Common myeloid progenitor, CD34-positive (primary cell): ENCODE data around the gene LGALS7.
"Not testable (repeated sequence)": the region's sequence is repeated elsewhere in the genome, so short reads cannot be mapped to it uniquely, and the experiment has no call there.

Experiments used
- CTCF ChIA-PET: fragments of 350-600 bp; sonication (Branson Sonifier 250); formaldehyde crosslinking; loops from one replicate; lab custom pipeline; 2021; ENCODE audit warnings: antibody characterized with exemption; lab: Charles Lee
- POLR2A ChIA-PET: fragments of 350-600 bp; sonication (Branson Sonifier 250); formaldehyde crosslinking; loops from one replicate; lab custom pipeline; 2021; ENCODE audit warnings: antibody characterized with exemption; lab: Charles Lee
- DNase-seq, 3 donors: peaks; one replicate each; pipeline versions ENCODE4 v3.0.0 to v3.0.0-alpha.2; 2013
- H3K27ac ChIP-seq, 2 experiments: 1 replicate in 1 of 2; 2 replicates in 1 of 2; pipeline ENCODE4 v1.7.0; 2013; ENCODE audit warnings: inconsistent platforms in 2 of 2, low read length in 2 of 2, mild to moderate bottlenecking in 2 of 2, low read depth in 1 of 2, moderate library complexity in 1 of 2; ENCODE audit not compliant: severe bottlenecking in 2 of 2, insufficient read depth in 1 of 2, poor library complexity in 1 of 2
- H3K27me3 ChIP-seq, 5 experiments: replicated peaks in 2 of 5; 1 replicate in 3 of 5; 2 replicates in 2 of 5; pipeline versions ENCODE4 v1.6.1 to v1.7.0; 2013; ENCODE audit warnings: low read length in 4 of 5, mild to moderate bottlenecking in 2 of 5, moderate library complexity in 2 of 5, inconsistent platforms in 1 of 5; ENCODE audit not compliant: insufficient read depth in 5 of 5, control insufficient read depth in 4 of 5
- H3K36me3 ChIP-seq, 4 experiments: 1 replicate in 2 of 4; 2 replicates in 2 of 4; pipeline versions ENCODE4 v1.6.1 to v1.7.0; 2013; ENCODE audit warnings: low read length in 3 of 4, control low read depth in 1 of 4, mild to moderate bottlenecking in 1 of 4; ENCODE audit not compliant: control insufficient read depth in 4 of 4, insufficient read depth in 4 of 4
- H3K4me1 ChIP-seq, 4 experiments: 1 replicate in 3 of 4; 2 replicates in 1 of 4; pipeline versions ENCODE4 v1.6.1 to v1.7.1; 2013; ENCODE audit warnings: low read length in 3 of 4, mild to moderate bottlenecking in 3 of 4, control low read depth in 1 of 4, inconsistent platforms in 1 of 4, moderate library complexity in 1 of 4; ENCODE audit not compliant: control insufficient read depth in 4 of 4, insufficient read depth in 4 of 4; ENCODE audit errors: control extremely low read depth in 1 of 4
- H3K4me3 ChIP-seq, 7 experiments: 1 replicate in 4 of 7; 2 replicates in 3 of 7; pipeline versions ENCODE4 v1.5.1 to v1.7.0; 2013; ENCODE audit warnings: mild to moderate bottlenecking in 7 of 7, low read length in 6 of 7, moderate library complexity in 6 of 7, inconsistent platforms in 2 of 7, low read depth in 2 of 7, control low read depth in 1 of 7; ENCODE audit not compliant: insufficient read depth in 4 of 7, control insufficient read depth in 1 of 7; ENCODE audit errors: extremely low read depth in 1 of 7
- H3K9me3 ChIP-seq, 5 experiments: 1 replicate in 4 of 5; 2 replicates in 1 of 5; pipeline versions ENCODE4 v1.6.1 to v1.7.1; 2013; ENCODE audit warnings: low read length in 4 of 5, mild to moderate bottlenecking in 2 of 5, inconsistent platforms in 1 of 5, low read depth in 1 of 5, moderate library complexity in 1 of 5; ENCODE audit not compliant: control insufficient read depth in 4 of 5, insufficient read depth in 2 of 5; ENCODE audit errors: control extremely low read depth in 1 of 5
- WGBS: methylation state at CpG from one replicate; pipeline ENCODE4 v1.1.5; 2013; ENCODE audit not compliant: insufficient coverage; 5-methylcytosine and 5-hydroxymethylcytosine counted together

The LGALS7 gene

DNA sequence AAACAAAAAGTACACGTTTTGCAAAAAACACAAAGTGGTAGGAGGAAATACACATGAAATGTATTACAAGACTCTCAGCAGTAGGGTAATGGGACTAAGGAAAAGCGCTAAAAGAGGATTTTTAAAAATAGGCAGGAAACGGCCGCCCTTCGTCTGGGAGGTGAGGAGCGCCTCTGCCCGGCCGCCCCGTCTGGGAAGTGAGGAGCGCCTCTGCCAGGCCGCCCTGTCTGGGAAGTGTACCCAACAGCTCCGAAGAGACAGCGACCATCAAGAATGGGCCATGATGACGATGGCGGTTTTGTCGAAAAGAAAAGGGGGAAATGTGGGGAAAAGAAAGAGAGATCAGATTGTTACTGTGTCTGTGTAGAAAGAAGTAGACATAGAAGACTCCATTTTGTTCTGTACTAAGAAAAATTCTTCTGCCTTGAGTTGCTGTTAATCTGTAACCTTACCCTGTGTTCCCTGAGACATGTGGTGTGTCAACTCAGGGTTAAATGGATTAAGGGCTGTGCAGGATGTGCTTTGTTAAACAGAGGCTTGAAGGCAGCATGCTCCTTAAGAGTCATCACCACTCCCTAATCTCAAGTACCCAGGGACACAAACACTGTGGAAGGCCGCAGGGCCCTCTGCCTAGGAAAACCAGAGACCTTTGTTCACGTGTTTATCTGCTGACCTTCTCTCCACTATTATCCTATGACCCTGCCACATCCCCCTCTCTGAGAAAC lies 34.2 kb upstream of the LGALS7 start:
- CTCF ChIA-PET = interaction anchor here (0.6 kb wide), 1 partner anchor 8 kb away, joined by 3 read pairs; no protein-coding TSS in a partner anchor
- POLR2A ChIA-PET, H3K27me3 ChIP-seq, H3K9me3 ChIP-seq, H3K27ac ChIP-seq, H3K4me1 ChIP-seq, H3K4me3 ChIP-seq, H3K36me3 ChIP-seq, DNase-seq: not testable (repeated sequence)
- WGBS = 100% methylated on average over 1 of the region's 18 CpGs

DNA sequence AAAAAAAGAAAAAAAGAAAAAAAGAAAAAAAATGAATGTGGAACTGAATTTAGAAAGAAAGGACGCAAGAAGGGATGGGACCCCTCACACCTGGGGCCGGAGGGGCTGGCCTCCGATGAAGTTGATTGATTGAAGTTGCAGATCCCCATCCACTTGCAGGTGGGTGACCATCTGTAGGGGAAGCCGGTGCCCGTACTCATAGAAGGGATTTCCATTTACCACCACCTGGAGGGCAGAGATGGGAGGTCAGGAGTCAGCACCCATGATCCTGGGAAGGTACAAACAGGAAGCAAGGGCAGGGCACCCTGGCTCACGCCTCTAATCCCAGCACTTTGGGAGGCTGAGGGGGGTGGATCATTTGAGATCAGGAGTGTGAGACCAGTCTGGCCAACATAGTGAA lies 33.1 kb upstream of the LGALS7 start:
- Histone ChIP-seq H3K4me1 (no peaks in the 10 kb centered on the region), H3K36me3 (no peaks in the 10 kb centered on the region), H3K9me3 (no peaks in the 10 kb centered on the region), H3K27me3 (no peaks in the 10 kb centered on the region), H3K27ac (no peak overlapping the region), H3K4me3 (no peak overlapping the region)
- no peak for DNase-seq
- ChIA-PET POLR2A (interaction anchor here (0.6 kb wide), 1 partner anchor 308 kb away, joined by 9 read pairs; no protein-coding TSS in a partner anchor), CTCF (no interaction called here)
- WGBS = 96% methylated on average over 6 of the region's 6 CpGs

DNA sequence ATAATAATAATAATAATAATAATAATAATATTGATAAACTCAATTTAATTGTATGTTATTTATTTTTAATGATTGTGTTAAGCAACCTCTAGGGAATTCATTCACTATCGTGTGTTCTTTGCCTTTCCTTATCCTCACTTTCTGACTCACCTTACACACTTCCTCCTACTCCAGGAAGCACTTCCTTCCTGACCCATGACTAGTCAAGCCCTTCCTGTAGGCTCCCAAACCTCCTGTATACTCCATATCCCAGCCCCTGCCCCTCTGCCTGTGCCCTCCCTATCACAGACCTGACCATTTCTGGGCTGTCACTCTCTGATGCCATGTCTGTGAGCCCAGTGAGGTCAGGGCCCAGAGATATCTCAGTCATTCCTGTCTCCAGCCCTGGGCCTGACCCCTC lies 31.9 kb upstream of the LGALS7 start:
- CTCF ChIA-PET = no interaction called here
- 86% methylated on average over 1 of the region's 1 CpG for WGBS
- Histone ChIP-seq H3K4me1 (no peaks in the 10 kb centered on the region), H3K27me3 (no peaks in the 10 kb centered on the region), H3K4me3 (no peak overlapping the region), H3K36me3 (no peaks in the 10 kb centered on the region), H3K27ac (no peak overlapping the region), H3K9me3 (no peaks in the 10 kb centered on the region)
- no peak for DNase-seq
- POLR2A ChIA-PET = no interaction called here

DNA sequence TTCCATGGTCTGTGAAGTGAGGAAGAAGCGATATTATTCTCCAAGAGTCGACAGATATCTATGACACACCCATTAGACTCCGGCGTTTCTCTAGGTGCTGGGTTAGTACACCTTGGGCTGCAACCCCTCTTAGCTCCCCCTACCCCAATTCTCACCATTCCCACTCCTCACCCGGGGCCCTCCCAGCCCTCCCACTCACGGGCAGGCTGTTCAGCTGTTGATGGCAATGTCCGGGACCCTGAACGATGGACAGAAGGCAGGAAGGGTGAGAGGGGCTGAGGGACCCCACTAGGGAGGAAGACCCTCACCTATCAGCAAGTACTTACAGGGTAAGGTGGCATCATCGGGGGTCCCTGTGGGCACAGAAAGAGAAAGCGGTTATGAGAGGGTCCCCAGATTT lies 30.2 kb upstream of the LGALS7 start:
- no peak for DNase-seq
- Histone ChIP-seq H3K27ac (no peak overlapping the region), H3K4me1 (no peaks in the 10 kb centered on the region), H3K36me3 (no peaks in the 10 kb centered on the region), H3K4me3 (no peak overlapping the region), H3K9me3 (no peaks in the 10 kb centered on the region), H3K27me3 (no peaks in the 10 kb centered on the region)
- POLR2A ChIA-PET = no interaction called here
- WGBS = 100% methylated on average over 2 of the region's 10 CpGs
- CTCF ChIA-PET = no interaction called here

DNA sequence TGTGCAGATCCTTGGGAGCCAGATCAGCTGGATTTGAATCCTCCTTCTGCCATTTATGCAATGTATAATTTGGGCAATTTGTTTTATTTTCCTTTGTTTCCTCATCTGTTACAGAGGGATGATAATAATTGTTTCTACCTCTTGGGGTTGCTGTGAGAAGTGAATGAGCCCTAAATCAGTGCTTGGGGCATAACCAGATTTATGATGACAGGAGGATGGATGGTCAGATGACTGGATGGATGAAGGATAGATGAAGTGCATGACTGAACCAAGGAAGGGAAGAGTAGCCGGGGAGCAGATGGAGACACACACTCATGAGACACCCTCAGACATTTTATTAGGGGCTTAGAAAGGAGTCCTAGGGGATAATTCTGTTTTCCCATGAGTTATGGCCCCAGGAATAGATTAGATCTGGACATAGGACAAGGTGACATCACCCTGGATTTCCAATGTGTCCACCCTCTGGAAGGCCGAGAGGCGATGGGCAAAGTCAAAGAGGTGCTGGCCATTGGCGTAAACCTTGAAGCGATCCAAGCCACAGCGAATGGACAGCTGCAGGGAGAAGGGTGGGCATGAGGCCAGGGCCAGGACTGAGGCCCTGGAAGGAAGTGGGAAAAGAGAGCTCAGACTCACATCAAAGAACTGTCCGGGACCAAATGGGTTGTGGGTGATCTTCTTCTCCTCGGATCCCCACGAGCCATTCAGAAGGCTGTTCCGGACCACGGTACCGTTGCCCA lies 28.2 kb upstream of the LGALS7 start:
- no peak overlapping the region for H3K4me3 ChIP-seq
- CTCF ChIA-PET = interaction anchor here (1.4 kb wide), 1 partner anchor 26 kb away, joined by 3 read pairs; no protein-coding TSS in a partner anchor

DNA sequence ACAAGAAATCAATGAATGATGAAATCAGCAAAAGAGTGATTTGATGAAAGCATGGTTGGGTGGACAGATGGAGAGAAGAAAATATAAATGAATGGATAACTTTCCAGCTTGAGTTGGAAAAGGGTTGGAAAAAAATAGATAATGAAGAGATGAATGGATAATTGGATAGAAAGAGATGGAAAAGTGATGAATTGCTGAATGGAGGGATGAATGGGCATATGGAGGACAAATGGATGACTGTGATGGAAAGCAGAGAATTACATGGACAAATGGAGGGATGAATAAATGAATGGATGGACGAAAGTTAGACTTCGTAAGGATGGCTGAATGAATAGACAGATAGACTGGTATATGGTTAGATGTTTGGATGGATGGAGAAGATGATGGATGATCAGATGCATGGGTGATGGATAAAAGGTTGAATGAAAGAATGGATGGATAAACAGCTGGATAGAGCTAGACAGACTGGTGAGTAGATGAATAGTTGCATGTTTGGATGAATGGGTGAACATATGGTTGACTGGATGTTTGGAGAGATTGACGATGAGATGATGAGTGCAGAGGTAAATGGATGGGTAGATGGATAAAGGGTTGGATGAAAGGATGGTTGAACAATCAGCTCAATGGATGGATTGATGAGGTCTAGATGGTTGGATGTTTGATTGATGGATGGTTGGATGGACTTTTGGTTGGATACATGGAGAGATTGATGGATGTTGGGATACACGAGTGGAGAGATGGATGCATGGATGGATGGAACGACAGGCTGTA lies 27.4 kb upstream of the LGALS7 start:
- ChIA-PET CTCF (interaction anchor here (1.4 kb wide), 1 partner anchor 27 kb away, joined by 3 read pairs; no protein-coding TSS in a partner anchor), POLR2A (no interaction called here)
- H3K9me3 ChIP-seq = no peaks in the 10 kb centered on the region

More for the DNA sequence above, 28.2 kb upstream of the LGALS7 start:
- no peaks in the 10 kb centered on the region for H3K4me1 ChIP-seq
- 96% methylated on average over 9 of the region's 12 CpGs for WGBS
- H3K27me3 ChIP-seq = no peaks in the 10 kb centered on the region
- no peaks in the 10 kb centered on the region for H3K36me3 ChIP-seq
- no peak overlapping the region for H3K27ac ChIP-seq
- POLR2A ChIA-PET = no interaction called here
- no peak for DNase-seq
- no peaks in the 10 kb centered on the region for H3K9me3 ChIP-seq

More for the DNA sequence above, 27.4 kb upstream of the LGALS7 start:
- Histone ChIP-seq H3K27me3 (no peaks in the 10 kb centered on the region), H3K36me3 (no peaks in the 10 kb centered on the region), H3K27ac (no peak overlapping the region), H3K4me1 (no peaks in the 10 kb centered on the region), H3K4me3 (no peak overlapping the region)
- DNase-seq = no peak
- WGBS = 97% methylated on average over 5 of the region's 5 CpGs
